K562 (cell line): ENCODE data around the gene ALOX12B. TPM values are rescaled to one million over a fixed set of nuclear protein-coding genes. Genes with fewer than 3 reads are reported as not detected.

Experiments used
- ATAC-seq: fragments of 200-7000 bp; cut with Tn5 transposase; 3 replicates; pipeline ENCODE4 v1.9.1; 2020; ENCODE audit warnings: moderate library complexity
- BruUV-seq: library from RNA; stranded (reverse); fragments of 400-500 nt; replicated peaks from 2 replicates; lab custom pipeline; 2021; lab: Mats Ljungman, UMichigan
- CTCF ChIA-PET: fragments of 300-600 bp; formaldehyde crosslinking; extraction: SDS; loops from one replicate; lab custom pipeline; 2021; ENCODE audit warnings: low intra/inter-chr PET ratio; lab: Yijun Ruan, JAX
- POLR2A ChIA-PET: fragments of 300-600, 350-650 bp; sonication (Branson Sonifier 250); formaldehyde crosslinking; extraction: SDS; loops from one replicate; lab custom pipeline; 2021; ENCODE audit warnings: antibody characterized with exemption, inconsistent platforms; lab: Yijun Ruan, JAX
- DNase-seq, 4 experiments: peaks; one replicate each; pipeline versions ENCODE4 v3.0.0 to v3.0.0-alpha.2; 2011 to 2018; ENCODE audit warnings: low spot score in 3 of 4, mixed read lengths in 3 of 4; ENCODE audit errors: extremely low read depth in 1 of 4
- FAIRE-seq: peaks from 2 replicates; lab custom pipeline; 2011; peaks lifted over from hg19 to GRCh38; lab: Jason Lieb, UNC
- H2AFZ ChIP-seq: 2 replicates; pipeline ENCODE4 v1.6.0; 2011; ENCODE audit warnings: low read depth, low read length, control low read depth, inconsistent platforms
- H3K27ac ChIP-seq: fragments of 200-600 bp; 3 replicates; pipeline ENCODE4 v1.8.0; 2011; ENCODE audit warnings: low read depth, mild to moderate bottlenecking, control low read depth, inconsistent platforms, low read length, moderate library complexity, mixed read lengths; ENCODE audit errors: extremely low read depth
- H3K27me3 ChIP-seq, 2 experiments: fragments of 300-600 bp in 1 of 2; 2 replicates in 1 of 2; 3 replicates in 1 of 2; pipeline versions ENCODE4 v1.6.0 to v1.8.0; 2011; ENCODE audit warnings: inconsistent platforms in 2 of 2, low read length in 2 of 2, mild to moderate bottlenecking in 1 of 2, mixed read lengths in 1 of 2, moderate library complexity in 1 of 2; ENCODE audit not compliant: control insufficient read depth in 2 of 2, insufficient read depth in 2 of 2
- H3K36me3 ChIP-seq: fragments of 300-600 bp; 3 replicates; pipeline ENCODE4 v1.8.0; 2011; ENCODE audit warnings: mild to moderate bottlenecking, low read length, inconsistent platforms; ENCODE audit not compliant: control insufficient read depth, insufficient read depth
- H3K4me1 ChIP-seq, 2 experiments: fragments of 200-600 bp in 1 of 2; replicated peaks in 1 of 2; 2 replicates in 1 of 2; 3 replicates in 1 of 2; pipeline versions ENCODE4 v1.5.1 to v1.8.0; 2011; ENCODE audit warnings: inconsistent platforms in 2 of 2, low read length in 2 of 2, mild to moderate bottlenecking in 1 of 2, mixed read lengths in 1 of 2, moderate library complexity in 1 of 2; ENCODE audit not compliant: control insufficient read depth in 2 of 2, insufficient read depth in 2 of 2
- H3K4me2 ChIP-seq: 2 replicates; pipeline ENCODE4 v1.6.1; 2011; ENCODE audit warnings: low read length, control low read depth, inconsistent platforms, mixed read lengths; ENCODE audit not compliant: insufficient read depth
- H3K4me3 ChIP-seq: fragments of 200-600 bp; sonication (generic), shearing (Covaris generic); 2 replicates; pipeline ENCODE4 v1.5.1; 2016; ENCODE audit warnings: control low read depth, inconsistent platforms
- H3K79me2 ChIP-seq: fragments of 200-600 bp; 3 replicates; pipeline ENCODE4 v1.8.0; 2011; ENCODE audit warnings: low read length, inconsistent platforms; ENCODE audit not compliant: control insufficient read depth, insufficient read depth
- H3K9ac ChIP-seq, 2 experiments: 2 replicates each; pipeline versions ENCODE4 v1.6.0 to v1.6.1; 2011; ENCODE audit warnings: low read depth in 2 of 2, low read length in 2 of 2, control low read depth in 1 of 2, inconsistent platforms in 1 of 2, mild to moderate bottlenecking in 1 of 2, mixed read lengths in 1 of 2; ENCODE audit not compliant: insufficient read depth in 1 of 2
- H3K9me1 ChIP-seq: one replicate; pipeline ENCODE4 v1.6.0; 2011; ENCODE audit warnings: inconsistent platforms, mild to moderate bottlenecking, low read length, moderate library complexity; ENCODE audit not compliant: control insufficient read depth, insufficient read depth
- H3K9me3 ChIP-seq: replicated peaks from 2 replicates; pipeline ENCODE4 v1.5.1; 2011; ENCODE audit warnings: low read depth, low read length, inconsistent platforms; ENCODE audit not compliant: control insufficient read depth, insufficient read depth
- H4K20me1 ChIP-seq: replicated peaks from 2 replicates; pipeline ENCODE4 v1.6.1; 2011; ENCODE audit warnings: low read length, inconsistent platforms, mixed read lengths; ENCODE audit not compliant: control insufficient read depth, insufficient read depth
- CBFB ChIP-seq: sonication (generic); formaldehyde crosslinking; IDR thresholded peaks from 2 replicates; pipeline ENCODE4 v1.4.0; 2020; ENCODE audit warnings: mild to moderate bottlenecking, missing genetic modification reagents
- HOXB6 ChIP-seq: fragments of 250-450 bp; sonication (Bioruptor Pico); IDR thresholded peaks from 2 replicates; pipeline ENCODE4 v1.5.1; 2022; ENCODE audit warnings: mild to moderate bottlenecking, borderline replicate concordance
- NCOA6 ChIP-seq: fragments of 450-650 bp; IDR thresholded peaks from 2 replicates; pipeline ENCODE4 v1.6.1; 2017; ENCODE audit warnings: mild to moderate bottlenecking
- SREBF2 ChIP-seq: sonication (generic); formaldehyde crosslinking; IDR thresholded peaks from 2 replicates; pipeline ENCODE4 v1.4.0; 2020; ENCODE audit warnings: mild to moderate bottlenecking, missing genetic modification reagents
- U2AF2 ChIP-seq: fragments of 200-400 bp; formaldehyde crosslinking; optimal IDR thresholded peaks from 2 replicates; pipeline ENCODE3; 2017; ENCODE audit warnings: low read depth, mild to moderate bottlenecking, low read length
- WGBS: fragments of 100-300 bp; shearing (Covaris generic); methylation state at CpG from one replicate; pipeline ENCODE4 v1.1.6; 2016; ENCODE audit warnings: low coverage, mixed read lengths; ENCODE audit not compliant: insufficient coverage; ENCODE audit errors: missing lambda C conversion rate; 5-methylcytosine and 5-hydroxymethylcytosine counted together
- in situ Hi-C: fragments of 300-500 bp; cut with MboI; formaldehyde crosslinking; loops from 4 replicates; pipeline ENCODE4 v1.15.0; 2018; ENCODE audit warnings: inconsistent platforms, mixed read lengths
- intact Hi-C: fragments of 100-400 bp; cut with micrococcal nuclease; formaldehyde crosslinking; loops from 2 replicates; pipeline ENCODE4 v1.14.2; 2022
- polyA plus RNA-seq, 8 experiments: library from polyadenylated mRNA; depleted of rRNA in 4 of 8; stranded (reverse) in 5 of 8; unstranded in 3 of 8; fragments of >200 nt; fragmentation: Nextera tagmentation in 2 of 8; fragmentation: Illumina TruSeq in 1 of 8; extraction: Ambion mirVana in 2 of 8; extraction: Trizol in 1 of 8; gene quantifications; 2 replicates each; pipeline versions ENCODE4 v1.2.1 to v1.2.3, GENCODE V29; 2011 to 2014; ENCODE audit warnings: inconsistent platforms in 1 of 8, missing spikeins in 1 of 8
- total RNA-seq, 7 experiments: library from RNA; depleted of rRNA in 6 of 7; stranded (reverse); fragments of >200 nt in 6 of 7; fragmentation: Illumina TruSeq in 2 of 7; extraction: Trizol in 2 of 7; gene quantifications; 2 replicates each; pipeline versions ENCODE4 v1.2.1 to v1.2.3, GENCODE V29; 2011 to 2021; ENCODE audit warnings: low replicate concordance in 1 of 7
- TF ChIP-seq, protein P1 (sequence below): sonication (generic); formaldehyde crosslinking; IDR thresholded peaks from 2 replicates; pipeline ENCODE4 v1.8.1; 2023; ENCODE audit warnings: mild to moderate bottlenecking, missing genetic modification reagents
- TF ChIP-seq, protein P2 (sequence below): fragments of 250-450 bp; sonication (Bioruptor Pico); IDR thresholded peaks from 2 replicates; pipeline ENCODE4 v1.4.0; 2020; ENCODE audit warnings: mild to moderate bottlenecking, moderate library complexity, borderline replicate concordance

The ALOX12B gene
- total and polyA plus RNA-seq, 9 of the 15 experiments (the other 6 are each of a cell fraction or from before 2014, with no cell fraction given), result not detected

DNA sequence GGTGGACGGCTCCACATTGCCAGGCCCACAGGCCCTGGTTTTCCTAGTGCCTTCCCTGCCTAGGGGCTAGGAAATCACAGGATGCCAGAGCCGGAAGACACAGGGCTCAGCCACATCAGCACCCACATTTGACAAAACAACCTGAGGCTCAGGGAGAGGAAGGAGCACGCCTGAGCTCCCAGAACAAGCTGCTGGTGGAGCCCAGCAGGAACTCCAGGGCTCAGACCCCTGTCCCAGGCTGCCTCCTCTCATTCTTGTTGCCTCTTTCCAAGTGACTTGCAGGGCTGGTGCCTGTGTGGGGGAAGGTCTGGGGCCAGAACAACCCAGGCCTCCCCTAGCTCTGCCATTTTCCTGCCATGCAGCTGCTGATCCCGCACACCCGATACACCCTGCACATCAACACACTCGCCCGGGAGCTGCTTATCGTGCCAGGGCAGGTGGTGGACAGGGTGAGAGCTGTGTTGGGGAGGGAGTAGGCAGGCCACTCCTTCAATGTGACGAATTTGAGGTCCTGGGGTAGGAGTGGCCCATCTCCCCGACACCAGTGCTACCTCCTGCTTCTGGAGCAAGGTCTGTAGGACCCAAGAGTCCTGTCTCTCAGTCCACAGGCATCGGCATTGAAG is 41.1 kb downstream of the ALOX12B start:
- intact Hi-C loops (loop anchor here (10.0 kb wide), 1 partner anchor 222 kb away; no protein-coding TSS in a partner anchor), in situ Hi-C loops (no loop called here)
- no peak overlapping the region for H3K4me3 ChIP-seq
- H3K27ac ChIP-seq, result no peak overlapping the region
- peaks cover 29 to 51% of the 10 kb centered on the region in 2 experiments for H3K27me3 ChIP-seq
- FAIRE-seq (no peak), DNase-seq (no peak), ATAC-seq (no peak)
- CTCF ChIA-PET, result no interaction called here
- H4K20me1 ChIP-seq, result no peaks in the 10 kb centered on the region; the same call in 1 of the 2 replicates
- no peak for TF ChIP-seq CBFB (CRISPR knock-in tag)
- TF ChIP-seq, protein P1, sequence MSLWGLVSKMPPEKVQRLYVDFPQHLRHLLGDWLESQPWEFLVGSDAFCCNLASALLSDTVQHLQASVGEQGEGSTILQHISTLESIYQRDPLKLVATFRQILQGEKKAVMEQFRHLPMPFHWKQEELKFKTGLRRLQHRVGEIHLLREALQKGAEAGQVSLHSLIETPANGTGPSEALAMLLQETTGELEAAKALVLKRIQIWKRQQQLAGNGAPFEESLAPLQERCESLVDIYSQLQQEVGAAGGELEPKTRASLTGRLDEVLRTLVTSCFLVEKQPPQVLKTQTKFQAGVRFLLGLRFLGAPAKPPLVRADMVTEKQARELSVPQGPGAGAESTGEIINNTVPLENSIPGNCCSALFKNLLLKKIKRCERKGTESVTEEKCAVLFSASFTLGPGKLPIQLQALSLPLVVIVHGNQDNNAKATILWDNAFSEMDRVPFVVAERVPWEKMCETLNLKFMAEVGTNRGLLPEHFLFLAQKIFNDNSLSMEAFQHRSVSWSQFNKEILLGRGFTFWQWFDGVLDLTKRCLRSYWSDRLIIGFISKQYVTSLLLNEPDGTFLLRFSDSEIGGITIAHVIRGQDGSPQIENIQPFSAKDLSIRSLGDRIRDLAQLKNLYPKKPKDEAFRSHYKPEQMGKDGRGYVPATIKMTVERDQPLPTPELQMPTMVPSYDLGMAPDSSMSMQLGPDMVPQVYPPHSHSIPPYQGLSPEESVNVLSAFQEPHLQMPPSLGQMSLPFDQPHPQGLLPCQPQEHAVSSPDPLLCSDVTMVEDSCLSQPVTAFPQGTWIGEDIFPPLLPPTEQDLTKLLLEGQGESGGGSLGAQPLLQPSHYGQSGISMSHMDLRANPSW, result no peak
- no peak for TF ChIP-seq HOXB6 (CRISPR knock-in tag)
- no peak for TF ChIP-seq SREBF2 (CRISPR knock-in tag)
- TF ChIP-seq NCOA6, result no peak
- no peak for TF ChIP-seq U2AF2
- TF ChIP-seq, protein P2, sequence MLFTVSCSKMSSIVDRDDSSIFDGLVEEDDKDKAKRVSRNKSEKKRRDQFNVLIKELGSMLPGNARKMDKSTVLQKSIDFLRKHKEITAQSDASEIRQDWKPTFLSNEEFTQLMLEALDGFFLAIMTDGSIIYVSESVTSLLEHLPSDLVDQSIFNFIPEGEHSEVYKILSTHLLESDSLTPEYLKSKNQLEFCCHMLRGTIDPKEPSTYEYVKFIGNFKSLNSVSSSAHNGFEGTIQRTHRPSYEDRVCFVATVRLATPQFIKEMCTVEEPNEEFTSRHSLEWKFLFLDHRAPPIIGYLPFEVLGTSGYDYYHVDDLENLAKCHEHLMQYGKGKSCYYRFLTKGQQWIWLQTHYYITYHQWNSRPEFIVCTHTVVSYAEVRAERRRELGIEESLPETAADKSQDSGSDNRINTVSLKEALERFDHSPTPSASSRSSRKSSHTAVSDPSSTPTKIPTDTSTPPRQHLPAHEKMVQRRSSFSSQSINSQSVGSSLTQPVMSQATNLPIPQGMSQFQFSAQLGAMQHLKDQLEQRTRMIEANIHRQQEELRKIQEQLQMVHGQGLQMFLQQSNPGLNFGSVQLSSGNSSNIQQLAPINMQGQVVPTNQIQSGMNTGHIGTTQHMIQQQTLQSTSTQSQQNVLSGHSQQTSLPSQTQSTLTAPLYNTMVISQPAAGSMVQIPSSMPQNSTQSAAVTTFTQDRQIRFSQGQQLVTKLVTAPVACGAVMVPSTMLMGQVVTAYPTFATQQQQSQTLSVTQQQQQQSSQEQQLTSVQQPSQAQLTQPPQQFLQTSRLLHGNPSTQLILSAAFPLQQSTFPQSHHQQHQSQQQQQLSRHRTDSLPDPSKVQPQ (CRISPR knock-in tag), result no peak
- WGBS, result 0% methylated on average over 5 of the region's 11 CpGs
- H3K4me1 ChIP-seq, result no peaks in the 10 kb centered on the region; a peak in 2 of 5 replicates
- H2AFZ ChIP-seq, result no peak overlapping the region
- no peak overlapping the region for H3K4me2 ChIP-seq
- no peaks in the 10 kb centered on the region for H3K79me2 ChIP-seq
- H3K9me1 ChIP-seq, result no peaks in the 10 kb centered on the region
- H3K36me3 ChIP-seq, result no peaks in the 10 kb centered on the region
- no peak overlapping the region; a peak in 1 of 4 replicates for H3K9ac ChIP-seq
- POLR2A ChIA-PET, result no interaction called here
- H3K9me3 ChIP-seq, result no peaks in the 10 kb centered on the region
- no TSS peak for BruUV-seq
